Ishikawa (cell line): ENCODE results near the gene RNFT2.

Source experiments
- CEBPB ChIP-seq: IDR thresholded peaks from 2 replicates; pipeline ENCODE4 v1.6.1; 2012
- CREB1 ChIP-seq: IDR thresholded peaks from 2 replicates; pipeline ENCODE4 v1.6.1; 2012; ENCODE audit warnings: low read depth
- EGR1 ChIP-seq: IDR thresholded peaks from 2 replicates; pipeline ENCODE4 v1.6.1; 2012
- EP300 ChIP-seq: IDR thresholded peaks from 2 replicates; pipeline ENCODE4 v1.6.1; 2012; ENCODE audit warnings: borderline replicate concordance
- FOXM1 ChIP-seq: IDR thresholded peaks from 2 replicates; pipeline ENCODE4 v1.6.1; 2012; ENCODE audit warnings: low read depth, borderline replicate concordance
- NFIC ChIP-seq: IDR thresholded peaks from 2 replicates; pipeline ENCODE4 v1.6.1; 2012
- RAD21 ChIP-seq: IDR thresholded peaks from 2 replicates; pipeline ENCODE4 v1.6.1; 2012; ENCODE audit warnings: low read depth
- REST ChIP-seq: IDR thresholded peaks from 2 replicates; pipeline ENCODE4 v1.6.1; 2012; ENCODE audit warnings: low read depth, mild to moderate bottlenecking
- TCF12 ChIP-seq: IDR thresholded peaks from 2 replicates; pipeline ENCODE4 v1.6.1; 2012; ENCODE audit warnings: low read depth
- TEAD4 ChIP-seq: IDR thresholded peaks from 2 replicates; pipeline ENCODE4 v1.6.1; 2012
- USF1 ChIP-seq: IDR thresholded peaks from 2 replicates; pipeline ENCODE4 v1.6.1; 2012
- YY1 ChIP-seq: IDR thresholded peaks from 2 replicates; pipeline ENCODE4 v1.6.1; 2012; ENCODE audit warnings: low read depth
- TF ChIP-seq, protein P1 (sequence below): IDR thresholded peaks from 2 replicates; pipeline ENCODE4 v1.6.1; 2012

DNA sequence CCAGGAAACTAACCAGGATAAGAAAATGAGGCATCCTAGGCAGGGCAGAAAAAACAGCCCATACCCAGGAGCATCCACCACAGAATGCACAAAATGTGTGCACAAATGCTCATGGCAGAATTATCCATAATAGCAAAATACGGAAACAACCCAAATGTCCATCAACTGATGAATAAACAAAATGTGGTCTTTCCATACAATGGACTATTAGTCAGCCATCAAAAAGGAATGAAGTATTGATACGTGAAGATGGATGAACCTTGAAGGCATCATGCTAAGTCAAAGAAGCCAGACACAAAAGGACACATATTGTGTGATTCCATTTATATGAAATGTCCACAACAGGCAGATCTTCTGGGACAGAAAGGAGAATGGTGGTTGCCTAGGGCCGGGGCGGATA lies 124.1 kb downstream of the RNFT2 start:
- TF ChIP-seq TCF12 (no peak), CREB1 (no peak), NFIC (no peak), EGR1 (no peak), RAD21 (no peak), EP300 (no peak), CEBPB (no peak), YY1 (no peak), USF1 (no peak), TEAD4 (no peak), REST (no peak), FOXM1 (no peak)
- TF ChIP-seq, protein P1, sequence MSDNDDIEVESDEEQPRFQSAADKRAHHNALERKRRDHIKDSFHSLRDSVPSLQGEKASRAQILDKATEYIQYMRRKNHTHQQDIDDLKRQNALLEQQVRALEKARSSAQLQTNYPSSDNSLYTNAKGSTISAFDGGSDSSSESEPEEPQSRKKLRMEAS, result no peak
